Airway epithelial cell (primary cell): ENCODE measurements around the gene ZNF135. TPM values are rescaled to one million over a fixed set of nuclear protein-coding genes. Genes with fewer than 3 reads are reported as not detected.

ENCODE experiments used
- total RNA-seq: library from RNA; depleted of rRNA; stranded (reverse); fragments of >200 nt; gene quantifications from 2 replicates; pipeline ENCODE4 v1.2.3, GENCODE V29; 2015

Gene ZNF135
- total RNA-seq = 0.92 and 1.0 TPM in 2 replicates

DNA sequence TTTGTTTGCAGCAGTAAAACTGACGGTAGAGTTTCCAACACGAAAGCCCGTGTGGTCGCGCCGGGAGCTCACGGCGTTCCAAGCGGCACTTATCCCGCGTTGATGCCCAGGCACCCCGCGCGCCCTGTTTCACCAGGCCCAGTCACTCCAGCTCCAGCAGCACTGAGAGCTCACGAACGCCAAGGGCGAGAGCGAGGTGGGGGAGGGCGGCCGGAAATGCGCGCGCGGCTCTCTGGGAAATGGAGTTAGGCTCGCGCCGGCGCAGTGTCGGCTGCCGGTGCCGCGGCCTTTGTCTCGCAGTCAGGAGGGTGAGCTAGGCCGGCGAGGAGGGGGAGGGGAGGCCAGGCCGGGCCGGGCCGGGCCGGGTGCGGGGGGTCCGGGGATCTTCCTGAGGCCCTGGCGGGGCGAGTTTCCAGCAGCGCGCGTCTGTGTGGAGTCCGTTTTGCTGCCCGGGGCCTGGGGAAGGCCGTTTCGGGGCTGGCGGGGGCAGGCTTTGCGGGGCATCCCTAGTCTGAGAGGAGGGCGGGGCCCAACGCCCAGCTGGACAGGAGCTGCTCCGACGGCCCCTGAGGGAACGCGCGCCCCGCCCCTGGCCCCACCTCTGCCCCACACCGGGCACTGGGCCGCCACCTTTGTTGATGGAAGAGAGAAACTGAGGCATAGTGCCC is at the start of gene ZNF135:
Gene ZNF135 (plus strand): TSS at position 280 of the 668 bp plus-strand sequence. CDS start 721 bp downstream, outside the sequence.

GRCh38 chr19:58033741-58034476 is 25.2 kb upstream of the ZNF135 start, which contains the start of gene ZSCAN1:
TSS of gene ZSCAN1 (plus strand) at chr19:58034025. CDS start at chr19:58037837, 3,812 bp downstream.

GRCh38 chr19:58097781-58098681 is 38.9 kb downstream of the ZNF135 start, which contains the start of gene ZSCAN18:
TSS of gene ZSCAN18 (minus strand) at chr19:58098231. CDS start at chr19:58090267, 7,964 bp downstream.

Other genes starting within 250 kb of the ZNF135 start
- gene ZNF552, start 244.4 kb upstream of the ZNF135 start, total RNA-seq = 5.3 and 8.7 TPM in 2 replicates
- 11.4 and 12.8 TPM in 2 replicates for gene ZNF587B, start 229.0 kb upstream of the ZNF135 start, total RNA-seq
- 9.0 and 9.9 TPM in 2 replicates for gene ZNF587, start 209.4 kb upstream of the ZNF135 start, total RNA-seq
- 4.2 and 8.0 TPM in 2 replicates for gene ZNF814, start 170.2 kb upstream of the ZNF135 start, total RNA-seq
- 3.9 and 4.6 TPM in 2 replicates for gene ZNF417, start 142.7 kb upstream of the ZNF135 start, total RNA-seq
- 1.0 and 1.7 TPM in 2 replicates for gene ZNF418, start 123.9 kb upstream of the ZNF135 start, total RNA-seq
- 0.88 and 3.7 TPM in 2 replicates for gene ZNF256, start 111.6 kb upstream of the ZNF135 start, total RNA-seq
- gene C19orf18, start 84.7 kb upstream of the ZNF135 start, total RNA-seq = 0.28 TPM in 1 of 2 replicates, not detected in the other
- 7.7 and 12.1 TPM in 2 replicates for gene ZNF606, start 56.5 kb upstream of the ZNF135 start, total RNA-seq
- not detected in 2 replicates for gene ZSCAN1, start 25.3 kb upstream of the ZNF135 start, total RNA-seq
- 28.3 and 35.5 TPM in 2 replicates for gene ZSCAN18, start 38.9 kb downstream of the ZNF135 start, total RNA-seq
- 5.2 and 5.3 TPM in 2 replicates for gene ZNF329, start 91.5 kb downstream of the ZNF135 start, total RNA-seq
- gene ZNF274, start 123.8 kb downstream of the ZNF135 start, total RNA-seq = 16.3 and 23.1 TPM in 2 replicates
- 40.3 and 54.7 TPM in 2 replicates for gene ZNF544, start 169.6 kb downstream of the ZNF135 start, total RNA-seq
- gene ZNF8, start 219.7 kb downstream of the ZNF135 start, total RNA-seq = 3.3 and 5.2 TPM in 2 replicates
- gene ERVK3-1, start 246.1 kb downstream of the ZNF135 start, total RNA-seq = 17.9 and 30.4 TPM in 2 replicates